ENCODE data around the gene ZNF557.

The ZNF557 gene

GRCh38 chr19:7119582-7119981, 50.1 kb downstream of the ZNF557 start:
- DNase-seq (ENCODE audit: low read depth), result no peak
- no peak for TF ChIP-seq CTCF (IDR thresholded peaks at IDR 0.05; ENCODE audit: low read depth, low read length, missing control alignments)
- in situ Hi-C loops (cut with HindIII; ENCODE audit: low sequenced_read_pairs), result no loop called here
- H3K4me3 ChIP-seq (ENCODE audit: low read depth, low read length), result no peak overlapping the region

GRCh38 chr19:7120499-7120898, 51.0 kb downstream of the ZNF557 start:
- TF ChIP-seq CTCF (IDR thresholded peaks at IDR 0.05; ENCODE audit: low read depth, low read length, missing control alignments), result no peak
- no peak for DNase-seq (ENCODE audit: low read depth)
- H3K4me3 ChIP-seq (ENCODE audit: low read depth, low read length), result no peak overlapping the region
- in situ Hi-C loops (cut with HindIII; ENCODE audit: low sequenced_read_pairs), result no loop called here

GRCh38 chr19:7122701-7123100, 53.2 kb downstream of the ZNF557 start:
- H3K4me3 ChIP-seq (ENCODE audit: low read depth, low read length), result no peak overlapping the region
- no peak for DNase-seq (ENCODE audit: low read depth)
- in situ Hi-C loops (cut with HindIII; ENCODE audit: low sequenced_read_pairs), result no loop called here
- TF ChIP-seq CTCF (IDR thresholded peaks at IDR 0.05; ENCODE audit: low read depth, low read length, missing control alignments), result no peak

- TF ChIP-seq CTCF (IDR thresholded peaks at IDR 0.05; ENCODE audit: low read depth, low read length, missing control alignments), result no peak
- DNase-seq (ENCODE audit: low read depth), result no peak
- H3K4me3 ChIP-seq (ENCODE audit: low read depth, low read length), result no peak overlapping the region
- in situ Hi-C loops (cut with HindIII; ENCODE audit: low sequenced_read_pairs), result no loop called here
These were observed 55.3 kb downstream of the ZNF557 start for GRCh38 chr19:7124782-7125181.

GRCh38 chr19:7125221-7125620, 55.7 kb downstream of the ZNF557 start:
- no peak overlapping the region for H3K4me3 ChIP-seq (ENCODE audit: low read depth, low read length)
- in situ Hi-C loops (cut with HindIII; ENCODE audit: low sequenced_read_pairs), result no loop called here

GRCh38 chr19:7126132-7126531, 56.6 kb downstream of the ZNF557 start:
- no peak for DNase-seq (ENCODE audit: low read depth)
- in situ Hi-C loops (cut with HindIII; ENCODE audit: low sequenced_read_pairs), result no loop called here
- no peak overlapping the region for H3K4me3 ChIP-seq (ENCODE audit: low read depth, low read length)
- TF ChIP-seq CTCF (IDR thresholded peaks at IDR 0.05; ENCODE audit: low read depth, low read length, missing control alignments), result no peak

More at GRCh38 chr19:7125221-7125620, 55.7 kb downstream of the ZNF557 start:
- no peak for TF ChIP-seq CTCF (IDR thresholded peaks at IDR 0.05; ENCODE audit: low read depth, low read length, missing control alignments)
- DNase-seq (ENCODE audit: low read depth), result no peak

- in situ Hi-C loops (cut with HindIII; ENCODE audit: low sequenced_read_pairs), result no loop called here
- H3K4me3 ChIP-seq (ENCODE audit: low read depth, low read length), result no peak overlapping the region
- no peak for TF ChIP-seq CTCF (IDR thresholded peaks at IDR 0.05; ENCODE audit: low read depth, low read length, missing control alignments)
- no peak for DNase-seq (ENCODE audit: low read depth)
These were observed 60.5 kb downstream of the ZNF557 start for GRCh38 chr19:7130043-7130442.

All from astrocyte of the cerebellum (primary cell).